Subcutaneous adipose tissue (tissue), 4 donors: ENCODE measurements around the gene NFX1. TPM values are rescaled to one million over a fixed set of nuclear protein-coding genes. Genes with fewer than 3 reads are reported as not detected.
"Not testable (repeated sequence)": the region's sequence is repeated elsewhere in the genome, so short reads cannot be mapped to it uniquely, and the experiment has no call there.

Experiments
- total RNA-seq, 4 donors: library from RNA; depleted of rRNA; stranded (reverse); fragments of >200 nt; gene quantifications; one replicate each; pipeline ENCODE4 v1.1.0, GENCODE V29; 2016
- TF ChIP-seq, protein P1 (sequence below): fragments of 450-650 bp; IDR thresholded peaks from one replicate; pipeline ENCODE4 v1.5.1; 2016; ENCODE audit warnings: low read depth, mild to moderate bottlenecking, control low read depth, antibody characterized with exemption, moderate library complexity

Gene NFX1
- total RNA-seq, 4 donors from 2014 or later, result 33.5 to 43.2 (median 39.0) TPM

DNA sequence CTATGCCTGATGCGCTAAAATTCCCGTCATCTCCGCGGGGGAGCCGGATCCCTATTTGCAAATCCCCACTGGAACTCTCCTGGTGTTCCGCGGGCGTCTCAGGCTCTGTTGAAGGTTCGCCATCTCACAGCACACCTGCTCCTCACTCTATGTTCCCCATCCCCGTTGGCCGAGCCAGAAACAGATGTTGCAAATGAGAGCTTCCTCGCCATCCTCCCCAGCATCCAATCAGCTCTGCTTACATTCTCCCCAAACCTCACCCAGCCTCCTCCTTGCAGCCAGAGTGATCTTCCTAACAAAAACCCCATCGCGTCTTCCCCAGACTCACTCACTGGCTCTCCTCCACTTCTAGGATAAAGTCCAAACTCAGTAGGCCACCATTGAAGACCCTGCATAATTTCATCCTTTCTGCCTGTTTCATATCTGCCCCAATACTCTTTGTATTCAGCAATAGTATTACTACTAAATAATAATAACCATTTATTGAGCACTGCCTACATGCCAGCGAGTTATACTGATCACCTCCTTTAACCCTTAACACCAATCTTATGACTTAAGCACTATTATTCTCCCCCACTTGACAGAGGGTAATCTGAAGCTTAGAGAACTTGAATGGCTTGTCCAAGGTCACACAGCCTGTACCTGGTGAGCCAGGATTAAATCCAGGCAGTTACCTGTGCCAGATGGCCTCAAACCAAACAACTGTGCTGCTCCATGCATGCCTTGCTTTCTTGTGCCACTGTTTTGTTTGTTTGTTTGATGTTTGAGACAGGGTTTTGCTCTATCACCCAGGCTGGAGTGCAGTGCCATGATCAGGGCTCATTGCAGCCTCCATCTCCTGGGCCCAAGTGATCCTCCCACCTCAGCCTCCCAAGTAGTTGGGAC, 98.0 kb downstream of the NFX1 start:
- TF ChIP-seq, protein P1, sequence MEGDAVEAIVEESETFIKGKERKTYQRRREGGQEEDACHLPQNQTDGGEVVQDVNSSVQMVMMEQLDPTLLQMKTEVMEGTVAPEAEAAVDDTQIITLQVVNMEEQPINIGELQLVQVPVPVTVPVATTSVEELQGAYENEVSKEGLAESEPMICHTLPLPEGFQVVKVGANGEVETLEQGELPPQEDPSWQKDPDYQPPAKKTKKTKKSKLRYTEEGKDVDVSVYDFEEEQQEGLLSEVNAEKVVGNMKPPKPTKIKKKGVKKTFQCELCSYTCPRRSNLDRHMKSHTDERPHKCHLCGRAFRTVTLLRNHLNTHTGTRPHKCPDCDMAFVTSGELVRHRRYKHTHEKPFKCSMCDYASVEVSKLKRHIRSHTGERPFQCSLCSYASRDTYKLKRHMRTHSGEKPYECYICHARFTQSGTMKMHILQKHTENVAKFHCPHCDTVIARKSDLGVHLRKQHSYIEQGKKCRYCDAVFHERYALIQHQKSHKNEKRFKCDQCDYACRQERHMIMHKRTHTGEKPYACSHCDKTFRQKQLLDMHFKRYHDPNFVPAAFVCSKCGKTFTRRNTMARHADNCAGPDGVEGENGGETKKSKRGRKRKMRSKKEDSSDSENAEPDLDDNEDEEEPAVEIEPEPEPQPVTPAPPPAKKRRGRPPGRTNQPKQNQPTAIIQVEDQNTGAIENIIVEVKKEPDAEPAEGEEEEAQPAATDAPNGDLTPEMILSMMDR, result no peak

DNA sequence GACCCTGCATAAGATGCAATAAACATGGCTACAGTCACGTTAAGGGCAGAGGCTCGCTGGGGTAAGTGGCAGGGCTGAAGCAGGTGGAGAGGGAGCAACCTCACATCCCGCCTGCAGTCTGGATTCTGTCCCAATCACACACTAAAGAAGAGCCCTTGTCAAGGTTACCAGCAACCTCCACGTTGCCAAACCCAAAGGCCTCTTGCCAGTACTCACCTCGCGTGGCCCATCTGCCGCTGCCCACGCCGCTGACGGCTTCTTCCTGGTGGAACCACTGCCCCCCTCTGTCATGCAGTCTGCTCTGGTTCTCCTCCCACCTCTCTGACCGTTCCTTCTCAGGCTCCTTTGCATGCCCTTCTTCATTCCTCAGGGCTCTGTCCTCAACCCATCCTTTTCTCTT, 103.3 kb downstream of the NFX1 start:
- TF ChIP-seq, protein P1, result no peak

DNA sequence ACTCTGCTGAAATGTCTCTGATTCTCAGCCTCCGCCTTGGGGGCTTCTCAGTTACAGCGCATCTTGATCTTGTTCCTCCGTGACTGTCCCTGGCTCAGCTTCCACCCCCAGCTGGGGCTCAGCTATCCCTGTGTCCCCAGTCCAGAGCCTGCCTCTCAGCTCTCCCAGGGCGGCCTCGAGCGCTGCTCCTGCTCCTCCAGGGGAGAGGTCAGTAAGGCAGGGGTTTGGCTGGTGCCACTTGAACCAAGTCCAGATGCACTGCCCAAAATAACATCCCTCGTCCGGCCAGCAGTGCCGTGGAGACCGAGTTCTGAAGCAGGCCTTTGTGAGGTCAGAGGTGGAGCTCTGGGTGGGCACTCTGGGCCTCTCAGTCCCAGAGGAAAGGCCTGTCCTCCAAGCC, 112.1 kb downstream of the NFX1 start, which contains the start of gene AQP7:
TSS of gene AQP7 (minus strand) at position 198 of the 400 bp plus-strand sequence. CDS start 1,306 bp downstream, outside the sequence.
- TF ChIP-seq, protein P1, result not testable (repeated sequence)

DNA sequence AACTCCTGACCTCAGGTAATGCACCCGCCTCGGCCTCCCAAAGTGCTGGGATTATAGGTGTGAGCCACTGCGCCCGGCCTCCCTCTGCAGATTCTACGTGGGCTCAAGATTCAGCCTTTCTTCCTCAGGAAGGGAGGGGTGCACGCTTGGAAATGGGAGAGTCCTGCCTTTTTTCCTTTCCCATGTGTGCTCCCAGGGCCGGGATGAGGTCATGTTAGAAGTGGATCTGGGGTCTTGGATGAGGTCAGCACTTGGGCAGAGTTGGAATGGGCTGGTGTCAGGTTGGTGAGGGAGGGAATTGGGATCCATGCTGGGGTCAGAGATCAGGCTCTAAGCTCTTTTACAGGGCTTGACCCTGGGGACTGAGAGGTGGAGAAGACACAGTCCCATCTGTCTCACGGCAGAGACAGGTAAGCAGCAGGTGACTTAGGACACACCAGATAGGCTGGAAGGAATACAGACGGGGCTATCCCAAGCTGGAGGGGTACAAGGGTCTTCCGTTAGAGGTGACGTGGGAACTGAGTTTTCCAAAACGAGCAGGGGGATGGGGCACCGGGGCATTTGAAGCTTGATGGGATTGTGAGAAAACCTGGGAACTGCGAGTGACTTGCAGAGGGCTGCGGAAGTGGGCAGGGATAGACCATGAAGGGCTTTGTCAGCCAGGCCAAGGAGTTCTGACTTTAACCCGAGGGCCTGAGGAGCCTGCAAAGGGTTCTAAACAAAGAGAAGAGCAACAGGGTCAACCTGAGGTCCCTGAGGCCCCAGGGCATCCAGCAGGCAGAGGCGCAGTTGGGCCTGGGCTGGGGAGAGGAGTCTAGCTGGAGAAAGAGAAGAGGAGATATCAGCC, 113.8 kb downstream of the NFX1 start:
- TF ChIP-seq, protein P1, result no peak

DNA sequence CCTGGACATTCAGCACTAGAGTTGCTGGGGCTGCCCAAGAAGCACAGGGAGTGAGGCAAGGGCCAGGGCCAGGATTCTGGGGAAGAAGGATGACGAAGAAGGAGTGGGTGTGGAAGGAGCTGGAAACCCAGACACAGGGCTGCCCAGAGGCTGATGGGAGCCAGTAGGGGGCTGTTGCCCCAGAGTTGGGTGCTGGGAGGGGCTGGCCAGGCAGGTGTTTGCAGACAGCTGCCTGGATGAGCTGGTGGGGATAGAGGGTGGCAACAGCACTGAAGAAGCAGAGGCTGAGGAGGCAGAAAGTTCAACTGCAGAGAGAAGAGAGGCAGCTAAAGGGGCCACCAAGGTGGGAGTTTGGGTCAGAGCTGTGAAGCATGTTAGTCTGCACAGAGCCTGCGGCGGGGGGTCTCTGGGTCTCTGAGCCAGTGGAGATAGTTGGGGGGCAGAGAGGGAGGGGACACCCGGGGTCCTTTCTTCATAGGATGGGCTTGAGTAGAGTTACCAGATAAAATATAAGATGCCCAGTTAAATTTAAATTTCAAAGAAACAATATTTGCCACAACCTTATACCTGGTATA, 114.6 kb downstream of the NFX1 start:
- TF ChIP-seq, protein P1, result no peak

DNA sequence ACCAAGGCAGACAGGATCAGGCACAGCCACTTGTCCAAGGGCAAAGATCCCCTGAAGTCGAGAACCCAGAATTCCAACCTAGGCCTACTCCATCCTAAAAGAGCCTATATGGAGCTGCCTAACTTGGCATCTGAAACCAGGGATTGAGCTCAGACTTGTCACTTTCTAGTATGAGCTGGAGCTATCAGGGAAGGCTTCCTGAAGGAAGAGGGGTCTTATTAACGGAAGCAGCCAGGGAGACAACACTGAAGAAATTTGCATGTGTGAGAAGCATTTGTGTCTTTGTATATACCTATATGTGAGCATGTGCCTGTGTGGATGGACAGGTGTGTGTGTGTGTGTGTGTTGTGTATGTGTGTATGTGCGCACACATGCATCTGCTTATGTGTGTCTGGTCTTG, 116.7 kb downstream of the NFX1 start:
- TF ChIP-seq, protein P1, result no peak
